Measurements from ENCODE around the gene BICD1.

DNA sequence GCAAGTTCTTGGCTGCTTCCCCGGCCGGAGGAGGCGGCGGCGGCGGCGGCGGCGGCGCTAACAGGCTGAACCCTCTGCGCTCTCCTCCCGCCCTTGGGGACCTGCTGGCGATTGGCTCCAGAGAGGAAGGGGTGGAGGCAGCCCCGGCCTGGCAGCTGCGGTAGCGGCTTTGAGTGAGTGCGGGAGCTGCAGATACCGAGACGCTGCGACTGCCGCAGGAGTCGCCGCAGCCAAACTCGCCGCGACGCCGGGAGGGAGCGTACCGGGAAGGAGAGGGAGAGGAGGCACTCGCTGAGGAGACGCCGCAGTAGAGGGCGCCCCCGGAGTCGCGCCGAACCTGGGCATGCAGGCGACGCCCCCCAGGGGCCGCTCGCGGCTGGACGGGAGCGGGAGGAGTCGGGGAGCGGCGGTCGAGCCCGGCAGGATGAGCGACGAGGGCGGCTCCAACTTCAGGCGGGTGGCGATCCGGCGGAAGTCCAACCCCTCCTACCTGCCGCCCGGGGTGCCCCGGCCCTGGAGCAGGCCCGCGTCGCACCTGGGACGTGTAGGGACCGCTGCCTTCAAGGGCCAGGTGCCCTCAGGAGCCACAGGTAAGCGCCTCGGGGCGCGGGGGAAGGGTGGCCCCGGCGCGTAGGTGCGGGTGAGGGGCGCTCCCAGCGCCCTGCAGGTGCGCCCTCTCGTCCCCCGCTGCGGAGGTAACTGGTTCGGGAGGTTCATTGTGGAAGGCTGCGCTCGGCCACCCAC, 292.9 kb downstream of the BICD1 start, which contains the start of gene FGD4:
- TF ChIP-seq, protein P1, sequence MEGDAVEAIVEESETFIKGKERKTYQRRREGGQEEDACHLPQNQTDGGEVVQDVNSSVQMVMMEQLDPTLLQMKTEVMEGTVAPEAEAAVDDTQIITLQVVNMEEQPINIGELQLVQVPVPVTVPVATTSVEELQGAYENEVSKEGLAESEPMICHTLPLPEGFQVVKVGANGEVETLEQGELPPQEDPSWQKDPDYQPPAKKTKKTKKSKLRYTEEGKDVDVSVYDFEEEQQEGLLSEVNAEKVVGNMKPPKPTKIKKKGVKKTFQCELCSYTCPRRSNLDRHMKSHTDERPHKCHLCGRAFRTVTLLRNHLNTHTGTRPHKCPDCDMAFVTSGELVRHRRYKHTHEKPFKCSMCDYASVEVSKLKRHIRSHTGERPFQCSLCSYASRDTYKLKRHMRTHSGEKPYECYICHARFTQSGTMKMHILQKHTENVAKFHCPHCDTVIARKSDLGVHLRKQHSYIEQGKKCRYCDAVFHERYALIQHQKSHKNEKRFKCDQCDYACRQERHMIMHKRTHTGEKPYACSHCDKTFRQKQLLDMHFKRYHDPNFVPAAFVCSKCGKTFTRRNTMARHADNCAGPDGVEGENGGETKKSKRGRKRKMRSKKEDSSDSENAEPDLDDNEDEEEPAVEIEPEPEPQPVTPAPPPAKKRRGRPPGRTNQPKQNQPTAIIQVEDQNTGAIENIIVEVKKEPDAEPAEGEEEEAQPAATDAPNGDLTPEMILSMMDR (IDR thresholded peaks at IDR 0.05) = no peak
- no peak for TF ChIP-seq EZH2 (IDR thresholded peaks at IDR 0.05; ENCODE audit: borderline replicate concordance, insufficient read depth, low read depth, low read length, poor library complexity, severe bottlenecking)
